Liver (tissue), 9 donors: ENCODE data around the gene KLK10. TPM values are rescaled to one million over a fixed set of nuclear protein-coding genes. Genes with fewer than 3 reads are reported as not detected.

Experiments used
- DNase-seq: peaks from one replicate; pipeline ENCODE4 v3.0.0-alpha.2; 2017; ENCODE audit warnings: low spot score
- H3K27ac ChIP-seq, 2 donors: one replicate each; pipeline ENCODE4 v1.7.0; 2013; ENCODE audit warnings: inconsistent platforms in 2 of 2, low read length in 2 of 2, control low read depth in 1 of 2, low read depth in 1 of 2, mild to moderate bottlenecking in 1 of 2
- H3K27me3 ChIP-seq, 4 donors: one replicate each; pipeline versions ENCODE4 v1.6.1 to v1.7.0; 2013; ENCODE audit warnings: low read length in 3 of 4, inconsistent platforms in 1 of 4, mild to moderate bottlenecking in 1 of 4, moderate library complexity in 1 of 4; ENCODE audit not compliant: control insufficient read depth in 4 of 4, insufficient read depth in 4 of 4
- H3K36me3 ChIP-seq, 4 donors: one replicate each; pipeline versions ENCODE4 v1.6.1 to v1.7.0; 2013; ENCODE audit warnings: low read length in 3 of 4, mild to moderate bottlenecking in 3 of 4, low read depth in 1 of 4, moderate library complexity in 1 of 4; ENCODE audit not compliant: control insufficient read depth in 4 of 4, insufficient read depth in 3 of 4
- H3K4me1 ChIP-seq, 4 donors: one replicate each; pipeline versions ENCODE4 v1.6.1 to v1.7.0; 2013; ENCODE audit warnings: low read length in 3 of 4, mild to moderate bottlenecking in 3 of 4, moderate library complexity in 1 of 4; ENCODE audit not compliant: control insufficient read depth in 4 of 4, insufficient read depth in 4 of 4
- H3K4me3 ChIP-seq, 3 donors: one replicate each; pipeline versions ENCODE4 v1.6.1 to v1.7.0; 2013; ENCODE audit warnings: low read length in 3 of 3, control low read depth in 1 of 3, low read depth in 1 of 3, mild to moderate bottlenecking in 1 of 3
- H3K9ac ChIP-seq, 2 donors: one replicate each; pipeline ENCODE4 v1.7.0; 2013; ENCODE audit warnings: low read length in 2 of 2, mild to moderate bottlenecking in 2 of 2, moderate library complexity in 2 of 2, control low read depth in 1 of 2, low read depth in 1 of 2
- H3K9me3 ChIP-seq, 4 donors: one replicate each; pipeline versions ENCODE4 v1.6.1 to v1.7.0; 2013; ENCODE audit warnings: low read length in 3 of 4; ENCODE audit not compliant: control insufficient read depth in 4 of 4
- EGR1 ChIP-seq, 2 donors: IDR thresholded peaks; 2 replicates each; pipeline ENCODE4 v1.6.1; 2016 to 2018; ENCODE audit warnings: antibody characterized with exemption in 2 of 2, low read depth in 2 of 2
- FOXA1 ChIP-seq: IDR thresholded peaks from 2 replicates; pipeline ENCODE4 v1.6.1; 2016; ENCODE audit warnings: antibody characterized with exemption
- FOXA2 ChIP-seq: IDR thresholded peaks from 2 replicates; pipeline ENCODE4 v1.6.1; 2016; ENCODE audit warnings: antibody characterized with exemption
- GABPA ChIP-seq, 2 donors: IDR thresholded peaks in 1 of 2; conservative IDR thresholded peaks in 1 of 2; 2 replicates each; pipeline ENCODE4 v1.6.1; 2016; ENCODE audit warnings: antibody characterized with exemption in 2 of 2, mild to moderate bottlenecking in 1 of 2, moderate library complexity in 1 of 2
- HNF4A ChIP-seq, 2 donors: conservative IDR thresholded peaks; 2 replicates each; pipeline ENCODE4 v1.6.1; 2016; ENCODE audit warnings: antibody characterized with exemption in 2 of 2, mild to moderate bottlenecking in 2 of 2
- HNF4G ChIP-seq: IDR thresholded peaks from 2 replicates; pipeline ENCODE4 v1.6.1; 2016; ENCODE audit warnings: antibody characterized with exemption
- JUND ChIP-seq, 2 donors: IDR thresholded peaks; 2 replicates each; pipeline ENCODE4 v1.6.1; 2016; ENCODE audit warnings: antibody characterized with exemption in 2 of 2
- NR2F2 ChIP-seq: IDR thresholded peaks from 2 replicates; pipeline ENCODE4 v1.6.1; 2016; ENCODE audit warnings: antibody characterized with exemption
- RAD21 ChIP-seq, 2 donors: IDR thresholded peaks; 2 replicates each; pipeline ENCODE4 v1.6.1; 2016; ENCODE audit warnings: antibody characterized with exemption in 2 of 2, mild to moderate bottlenecking in 2 of 2
- RXRA ChIP-seq, 2 donors: IDR thresholded peaks; 2 replicates each; pipeline ENCODE4 v1.6.1; 2017 to 2018; ENCODE audit warnings: antibody characterized with exemption in 2 of 2, mild to moderate bottlenecking in 1 of 2
- SP1 ChIP-seq: IDR thresholded peaks from 2 replicates; pipeline ENCODE4 v1.6.1; 2018; ENCODE audit warnings: antibody characterized with exemption, mild to moderate bottlenecking
- TAF1 ChIP-seq: conservative IDR thresholded peaks from 2 replicates; pipeline ENCODE4 v1.6.1; 2016; ENCODE audit warnings: antibody characterized with exemption, mild to moderate bottlenecking
- YY1 ChIP-seq: IDR thresholded peaks from 2 replicates; pipeline ENCODE4 v1.6.1; 2016; ENCODE audit warnings: antibody characterized with exemption, mild to moderate bottlenecking
- WGBS: extraction: QIAGEN DNeasy Blood & Tissue Kit; methylation state at CpG from one replicate; pipeline ENCODE4 v1.1.7; 2013; 5-methylcytosine and 5-hydroxymethylcytosine counted together
- polyA plus RNA-seq, 2 donors: library from polyadenylated mRNA; stranded (reverse) in 1 of 2; unstranded in 1 of 2; fragments of 200-250 nt in 1 of 2; fragments of >200 nt in 1 of 2; fragmentation: Nextera tagmentation in 1 of 2; extraction: Ambion mirVana in 1 of 2; gene quantifications; one replicate each; pipeline versions ENCODE4 v1.2.1 to v1.2.3, GENCODE V29; 2013 to 2015
- total RNA-seq, 2 donors: library from RNA; depleted of rRNA; stranded (reverse); fragments of >200 nt; gene quantifications; one replicate each; pipeline ENCODE4 v1.2.3, GENCODE V29; 2014
- TF ChIP-seq, protein P1 (sequence below): IDR thresholded peaks from 2 replicates; pipeline ENCODE4 v1.6.1; 2016; ENCODE audit warnings: antibody characterized with exemption, mild to moderate bottlenecking
- TF ChIP-seq, protein P2 (sequence below): IDR thresholded peaks from 2 replicates; pipeline ENCODE4 v1.6.1; 2016; ENCODE audit warnings: antibody characterized with exemption
- TF ChIP-seq, protein P3 (sequence below): fragments of 150-350 bp; IDR thresholded peaks from 2 replicates; pipeline ENCODE4 v1.5.1; 2017; ENCODE audit warnings: improper control_type of control experiment, low read depth, low read length; ENCODE audit not compliant: missing input control
- TF ChIP-seq, protein P4 (sequence below): IDR thresholded peaks from 2 replicates; pipeline ENCODE4 v1.6.1; 2016; ENCODE audit warnings: antibody characterized with exemption
- donor health status: healthy.
- donor health status: healthy.
- donor health status: healthy.
- donor health status: healthy.
- donor health status: healthy.

The KLK10 gene
- total and polyA plus RNA-seq, 4 donors = 0.06 TPM; not detected in 3

DNA sequence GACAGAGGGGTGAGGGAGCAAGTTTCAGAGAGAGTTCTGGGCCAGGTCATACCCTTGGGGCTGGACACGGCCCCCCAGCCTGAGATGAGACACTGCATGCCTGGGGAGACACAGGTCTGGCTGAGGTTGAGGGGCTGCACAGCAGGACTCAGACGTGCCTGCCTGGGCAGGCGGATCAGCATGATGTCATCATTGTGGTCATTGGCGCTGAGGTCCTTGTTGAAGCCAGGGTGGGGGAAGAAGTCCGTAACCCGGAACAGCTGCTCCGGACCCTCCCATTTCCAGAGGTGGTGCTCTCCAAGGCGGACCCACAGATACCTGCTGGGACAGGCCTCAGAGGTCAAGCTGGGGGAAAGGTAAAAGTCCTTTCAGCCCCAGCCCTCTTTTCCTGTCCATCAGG is 13.1 kb downstream of the KLK10 start:
- H3K27me3 ChIP-seq = peaks cover 0 to 4% (median 0%) of the 10 kb centered on the region in 4 donors
- WGBS = 45% methylated on average over 8 of the region's 8 CpGs
- H3K27ac ChIP-seq = no peak overlapping the region
- no peaks in the 10 kb centered on the region for H3K9me3 ChIP-seq
- TF ChIP-seq, protein P1, sequence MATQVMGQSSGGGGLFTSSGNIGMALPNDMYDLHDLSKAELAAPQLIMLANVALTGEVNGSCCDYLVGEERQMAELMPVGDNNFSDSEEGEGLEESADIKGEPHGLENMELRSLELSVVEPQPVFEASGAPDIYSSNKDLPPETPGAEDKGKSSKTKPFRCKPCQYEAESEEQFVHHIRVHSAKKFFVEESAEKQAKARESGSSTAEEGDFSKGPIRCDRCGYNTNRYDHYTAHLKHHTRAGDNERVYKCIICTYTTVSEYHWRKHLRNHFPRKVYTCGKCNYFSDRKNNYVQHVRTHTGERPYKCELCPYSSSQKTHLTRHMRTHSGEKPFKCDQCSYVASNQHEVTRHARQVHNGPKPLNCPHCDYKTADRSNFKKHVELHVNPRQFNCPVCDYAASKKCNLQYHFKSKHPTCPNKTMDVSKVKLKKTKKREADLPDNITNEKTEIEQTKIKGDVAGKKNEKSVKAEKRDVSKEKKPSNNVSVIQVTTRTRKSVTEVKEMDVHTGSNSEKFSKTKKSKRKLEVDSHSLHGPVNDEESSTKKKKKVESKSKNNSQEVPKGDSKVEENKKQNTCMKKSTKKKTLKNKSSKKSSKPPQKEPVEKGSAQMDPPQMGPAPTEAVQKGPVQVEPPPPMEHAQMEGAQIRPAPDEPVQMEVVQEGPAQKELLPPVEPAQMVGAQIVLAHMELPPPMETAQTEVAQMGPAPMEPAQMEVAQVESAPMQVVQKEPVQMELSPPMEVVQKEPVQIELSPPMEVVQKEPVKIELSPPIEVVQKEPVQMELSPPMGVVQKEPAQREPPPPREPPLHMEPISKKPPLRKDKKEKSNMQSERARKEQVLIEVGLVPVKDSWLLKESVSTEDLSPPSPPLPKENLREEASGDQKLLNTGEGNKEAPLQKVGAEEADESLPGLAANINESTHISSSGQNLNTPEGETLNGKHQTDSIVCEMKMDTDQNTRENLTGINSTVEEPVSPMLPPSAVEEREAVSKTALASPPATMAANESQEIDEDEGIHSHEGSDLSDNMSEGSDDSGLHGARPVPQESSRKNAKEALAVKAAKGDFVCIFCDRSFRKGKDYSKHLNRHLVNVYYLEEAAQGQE = no peak
- TF ChIP-seq, protein P2, sequence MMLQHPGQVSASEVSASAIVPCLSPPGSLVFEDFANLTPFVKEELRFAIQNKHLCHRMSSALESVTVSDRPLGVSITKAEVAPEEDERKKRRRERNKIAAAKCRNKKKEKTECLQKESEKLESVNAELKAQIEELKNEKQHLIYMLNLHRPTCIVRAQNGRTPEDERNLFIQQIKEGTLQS = no peak
- TF ChIP-seq, protein P3, sequence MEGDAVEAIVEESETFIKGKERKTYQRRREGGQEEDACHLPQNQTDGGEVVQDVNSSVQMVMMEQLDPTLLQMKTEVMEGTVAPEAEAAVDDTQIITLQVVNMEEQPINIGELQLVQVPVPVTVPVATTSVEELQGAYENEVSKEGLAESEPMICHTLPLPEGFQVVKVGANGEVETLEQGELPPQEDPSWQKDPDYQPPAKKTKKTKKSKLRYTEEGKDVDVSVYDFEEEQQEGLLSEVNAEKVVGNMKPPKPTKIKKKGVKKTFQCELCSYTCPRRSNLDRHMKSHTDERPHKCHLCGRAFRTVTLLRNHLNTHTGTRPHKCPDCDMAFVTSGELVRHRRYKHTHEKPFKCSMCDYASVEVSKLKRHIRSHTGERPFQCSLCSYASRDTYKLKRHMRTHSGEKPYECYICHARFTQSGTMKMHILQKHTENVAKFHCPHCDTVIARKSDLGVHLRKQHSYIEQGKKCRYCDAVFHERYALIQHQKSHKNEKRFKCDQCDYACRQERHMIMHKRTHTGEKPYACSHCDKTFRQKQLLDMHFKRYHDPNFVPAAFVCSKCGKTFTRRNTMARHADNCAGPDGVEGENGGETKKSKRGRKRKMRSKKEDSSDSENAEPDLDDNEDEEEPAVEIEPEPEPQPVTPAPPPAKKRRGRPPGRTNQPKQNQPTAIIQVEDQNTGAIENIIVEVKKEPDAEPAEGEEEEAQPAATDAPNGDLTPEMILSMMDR = no peak
- TF ChIP-seq FOXA1 (no peak), YY1 (no peak), HNF4A (conservative IDR thresholded peaks at IDR 0.05) (no peak), TAF1 (no peak), NR2F2 (no peak), HNF4G (no peak), GABPA (IDR thresholded peaks at IDR 0.05 in 1 of 2, conservative IDR thresholded peaks at IDR 0.05 in 1 of 2) (no peak)
- H3K4me1 ChIP-seq = no peaks in the 10 kb centered on the region
- H3K36me3 ChIP-seq = no peaks in the 10 kb centered on the region
- no peak overlapping the region for H3K4me3 ChIP-seq
- DNase-seq = no peak
- H3K9ac ChIP-seq = no peak overlapping the region

DNA sequence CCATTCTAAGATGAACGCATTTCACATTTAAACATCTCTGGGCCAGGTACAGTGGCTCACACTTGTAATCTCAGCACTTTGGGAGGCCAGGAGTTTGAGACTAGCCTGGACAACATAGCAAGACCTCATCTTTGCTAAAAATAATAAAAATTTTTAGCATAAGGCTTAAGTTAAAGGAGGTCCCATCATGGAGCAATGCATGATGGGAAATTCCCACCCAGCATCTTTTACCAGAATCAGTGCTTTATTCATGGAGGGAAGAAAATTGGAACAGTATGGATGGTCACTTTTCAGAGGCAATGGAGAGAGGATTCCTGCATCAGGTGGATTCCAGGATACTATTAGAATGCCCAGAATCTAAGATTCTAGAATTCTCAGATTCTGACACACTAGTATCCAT is 14.3 kb downstream of the KLK10 start:
- Histone ChIP-seq H3K36me3 (no peaks in the 10 kb centered on the region), H3K9me3 (no peaks in the 10 kb centered on the region), H3K27ac (no peak overlapping the region), H3K4me3 (no peak overlapping the region), H3K9ac (no peak overlapping the region), H3K4me1 (no peaks in the 10 kb centered on the region), H3K27me3 (peaks cover 0 to 4% (median under 1%) of the 10 kb centered on the region in 4 donors)
- 75% methylated on average over 1 of the region's 1 CpG for WGBS
- no peak for DNase-seq
- TF ChIP-seq TAF1 (no peak), EGR1 (IDR thresholded peaks at IDR 0.05; ENCODE audit: low read depth in 2 of 2) (no peak), HNF4A (conservative IDR thresholded peaks at IDR 0.05) (no peak), GABPA (IDR thresholded peaks at IDR 0.05 in 1 of 2, conservative IDR thresholded peaks at IDR 0.05 in 1 of 2) (no peak), RAD21 (IDR thresholded peaks at IDR 0.05) (no peak), JUND (IDR thresholded peaks at IDR 0.05) (no peak), FOXA2 (no peak), RXRA (IDR thresholded peaks at IDR 0.05) (no peak), NR2F2 (no peak), YY1 (no peak), SP1 (no peak), HNF4G (no peak)
- TF ChIP-seq, protein P4, sequence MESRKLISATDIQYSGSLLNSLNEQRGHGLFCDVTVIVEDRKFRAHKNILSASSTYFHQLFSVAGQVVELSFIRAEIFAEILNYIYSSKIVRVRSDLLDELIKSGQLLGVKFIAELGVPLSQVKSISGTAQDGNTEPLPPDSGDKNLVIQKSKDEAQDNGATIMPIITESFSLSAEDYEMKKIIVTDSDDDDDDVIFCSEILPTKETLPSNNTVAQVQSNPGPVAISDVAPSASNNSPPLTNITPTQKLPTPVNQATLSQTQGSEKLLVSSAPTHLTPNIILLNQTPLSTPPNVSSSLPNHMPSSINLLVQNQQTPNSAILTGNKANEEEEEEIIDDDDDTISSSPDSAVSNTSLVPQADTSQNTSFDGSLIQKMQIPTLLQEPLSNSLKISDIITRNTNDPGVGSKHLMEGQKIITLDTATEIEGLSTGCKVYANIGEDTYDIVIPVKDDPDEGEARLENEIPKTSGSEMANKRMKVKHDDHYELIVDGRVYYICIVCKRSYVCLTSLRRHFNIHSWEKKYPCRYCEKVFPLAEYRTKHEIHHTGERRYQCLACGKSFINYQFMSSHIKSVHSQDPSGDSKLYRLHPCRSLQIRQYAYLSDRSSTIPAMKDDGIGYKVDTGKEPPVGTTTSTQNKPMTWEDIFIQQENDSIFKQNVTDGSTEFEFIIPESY = no peak
- TF ChIP-seq, protein P1 = no peak
- TF ChIP-seq, protein P3 = no peak
- TF ChIP-seq, protein P2 = no peak
